ENCODE results near the gene MIER2. TPM values are rescaled to one million over a fixed set of nuclear protein-coding genes. Genes with fewer than 3 reads are reported as not detected.
"Not testable (repeated sequence)": the region's sequence is repeated elsewhere in the genome, so short reads cannot be mapped to it uniquely, and the experiment has no call there.

MIER2 gene
- total and polyA plus RNA-seq, 10 of the 15 experiments (the other 5 are each of a cell fraction or from before 2014, with no cell fraction given): 0.48 to 23.6 (median 12.1) TPM

DNA sequence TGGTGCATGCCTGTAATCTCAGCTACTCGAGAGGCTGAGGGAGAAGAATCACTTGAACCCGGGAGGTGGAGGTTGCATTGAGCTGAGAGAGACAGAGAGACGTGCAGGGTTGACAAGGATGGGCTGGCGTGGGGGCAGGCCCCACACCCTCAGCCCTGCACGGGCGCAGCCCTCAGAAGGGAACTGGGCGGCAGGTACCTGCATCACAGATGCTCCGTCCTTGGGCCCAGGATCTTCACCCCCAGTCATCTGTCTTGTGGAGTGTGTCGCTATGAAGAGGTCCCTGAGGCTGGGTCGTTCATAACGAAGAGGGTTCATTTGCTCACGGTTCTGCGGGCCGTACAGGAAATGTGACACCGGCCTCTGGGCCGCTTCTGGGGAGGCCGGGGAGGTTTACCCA lies 44.1 kb upstream of the MIER2 start (continued):
- TF ChIP-seq STAT1 (conservative IDR thresholded peaks at IDR 0.05): no peak

GRCh38 chr19:387777-388176 lies 43.2 kb upstream of the MIER2 start:
- Histone ChIP-seq H3K4me3 (no peak overlapping the region), H3K9me3 (replicated peaks; ENCODE audit: control insufficient read depth, insufficient read depth, low read length) (no peaks in the 10 kb centered on the region; the same call in 2 of the 3 replicates), H3K79me2 (ENCODE audit: control insufficient read depth, insufficient read depth, low read length) (no peaks in the 10 kb centered on the region), H3K27me3 (replicated peaks in 1 of 2; ENCODE audit: control insufficient read depth in 2 of 2, insufficient read depth in 2 of 2, low read length in 1 of 2) (no peaks in the 10 kb centered on the region), H4K20me1 (ENCODE audit: control insufficient read depth, insufficient read depth) (no peaks in the 10 kb centered on the region), H3K27ac (ENCODE audit: control insufficient read depth, insufficient read depth) (no peak overlapping the region), H3K9ac (ENCODE audit: control insufficient read depth, insufficient read depth, low read length) (no peak overlapping the region), H3K4me2 (ENCODE audit: control insufficient read depth, insufficient read depth) (no peak overlapping the region), H3K4me1 (ENCODE audit: control insufficient read depth, insufficient read depth, low read length) (peaks cover 19% of the 10 kb centered on the region), H2AFZ (ENCODE audit: control insufficient read depth, low read depth, low read length) (no peak overlapping the region), H3K36me3 (ENCODE audit: control insufficient read depth in 2 of 2, insufficient read depth in 2 of 2, low read length in 1 of 2) (no peaks in the 10 kb centered on the region)
- in situ Hi-C loops (cut with MboI): no loop called here
- BruUV-seq (replicated peaks): no TSS peak
- ChIA-PET SMC1A (ENCODE audit: uncharacterized antibody, unreplicated experiment) (no interaction called here), CTCF (no interaction called here), POLR2A (no interaction called here), RAD21 (ENCODE audit: unreplicated experiment) (no interaction called here)
- intact Hi-C loops (cut with micrococcal nuclease; ENCODE audit: unreplicated experiment): no loop called here
- no peak for DNase-seq (ENCODE audit: low read depth, low spot score)
- FAIRE-seq: no peak
- no peak for ATAC-seq
- TF ChIP-seq ZZZ3 (IDR thresholded peaks at IDR 0.05; ENCODE audit: control insufficient read depth, insufficient read length, low read depth) (no peak), KLF5 (IDR thresholded peaks at IDR 0.05; ENCODE audit: partially characterized antibody) (no peak), SPI1 (IDR thresholded peaks at IDR 0.05; ENCODE audit: borderline replicate concordance, insufficient read depth, low read depth, low read length) (no peak), EZH2 (IDR thresholded peaks at IDR 0.05; ENCODE audit: borderline replicate concordance, control insufficient read depth, low read depth, low read length) (no peak), NR2F1 (conservative IDR thresholded peaks at IDR 0.05) (no peak), NFIC (IDR thresholded peaks at IDR 0.05; ENCODE audit: low read depth, low read length) (no peak), E2F4 (IDR thresholded peaks at IDR 0.05; ENCODE audit: low read depth, low read length) (no peak), NR2C1 (IDR thresholded peaks at IDR 0.05) (no peak)
- 68% methylated on average over 21 of the region's 21 CpGs for WGBS (ENCODE audit: insufficient coverage, insufficient replicate concordance, low lambda C conversion rate, missing lambda C conversion rate)

DNA sequence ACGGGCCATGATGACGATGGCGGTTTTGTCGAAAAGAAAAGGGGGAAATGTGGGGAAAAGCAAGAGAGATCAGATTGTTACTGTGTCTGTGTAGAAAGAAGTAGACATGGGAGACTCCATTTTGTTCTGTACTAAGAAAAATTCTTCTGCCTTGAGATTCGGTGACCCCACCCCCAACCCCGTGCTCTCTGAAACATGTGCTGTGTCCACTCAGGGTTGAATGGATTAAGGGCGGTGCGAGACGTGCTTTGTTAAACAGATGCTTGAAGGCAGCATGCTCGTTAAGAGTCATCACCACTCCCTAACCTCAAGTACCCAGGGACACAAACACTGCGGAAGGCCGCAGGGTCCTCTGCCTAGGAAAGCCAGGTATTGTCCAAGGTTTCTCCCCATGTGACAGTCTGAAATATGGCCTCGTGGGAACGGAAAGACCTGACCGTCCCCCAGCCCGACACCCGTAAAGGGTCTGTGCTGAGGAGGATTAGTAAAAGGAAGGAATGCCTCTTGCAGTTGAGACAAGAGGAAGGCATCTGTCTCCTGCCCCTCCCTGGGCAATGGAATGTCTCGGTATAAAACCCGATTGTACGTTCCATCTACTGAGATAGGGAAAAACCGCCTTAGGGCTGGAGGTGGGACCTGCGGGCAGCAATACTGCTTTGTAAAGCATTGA lies 42.2 kb upstream of the MIER2 start:
- DNase-seq (ENCODE audit: low read depth, low spot score); intact Hi-C loops (cut with micrococcal nuclease; ENCODE audit: unreplicated experiment); H3K36me3 ChIP-seq (ENCODE audit: control insufficient read depth in 2 of 2, insufficient read depth in 2 of 2, low read length in 1 of 2); POLR2A ChIA-PET; H3K79me2 ChIP-seq (ENCODE audit: control insufficient read depth, insufficient read depth, low read length); H3K4me3 ChIP-seq; H2AFZ ChIP-seq (ENCODE audit: control insufficient read depth, low read depth, low read length); H3K9me3 ChIP-seq (replicated peaks; ENCODE audit: control insufficient read depth, insufficient read depth, low read length); SMC1A ChIA-PET (ENCODE audit: uncharacterized antibody, unreplicated experiment); H3K9ac ChIP-seq (ENCODE audit: control insufficient read depth, insufficient read depth, low read length); H3K27ac ChIP-seq (ENCODE audit: control insufficient read depth, insufficient read depth); H4K20me1 ChIP-seq (ENCODE audit: control insufficient read depth, insufficient read depth); RAD21 ChIA-PET (ENCODE audit: unreplicated experiment); CTCF ChIA-PET; ATAC-seq; H3K27me3 ChIP-seq (replicated peaks in 1 of 2; ENCODE audit: control insufficient read depth in 2 of 2, insufficient read depth in 2 of 2, low read length in 1 of 2); H3K4me2 ChIP-seq (ENCODE audit: control insufficient read depth, insufficient read depth); FAIRE-seq; in situ Hi-C loops (cut with MboI); BruUV-seq (replicated peaks): not testable (repeated sequence)
- peaks cover 20% of the 10 kb centered on the region for H3K4me1 ChIP-seq (ENCODE audit: control insufficient read depth, insufficient read depth, low read length)
- 60% methylated on average over 9 of the region's 22 CpGs for WGBS (ENCODE audit: insufficient coverage, insufficient replicate concordance, low lambda C conversion rate, missing lambda C conversion rate)

- H3K27ac ChIP-seq (ENCODE audit: control insufficient read depth, insufficient read depth); POLR2A ChIA-PET; H3K4me2 ChIP-seq (ENCODE audit: control insufficient read depth, insufficient read depth); H3K36me3 ChIP-seq (ENCODE audit: control insufficient read depth in 2 of 2, insufficient read depth in 2 of 2, low read length in 1 of 2); CTCF ChIA-PET; H3K27me3 ChIP-seq (replicated peaks in 1 of 2; ENCODE audit: control insufficient read depth in 2 of 2, insufficient read depth in 2 of 2, low read length in 1 of 2); H3K9me3 ChIP-seq (replicated peaks; ENCODE audit: control insufficient read depth, insufficient read depth, low read length); SMC1A ChIA-PET (ENCODE audit: uncharacterized antibody, unreplicated experiment); H3K79me2 ChIP-seq (ENCODE audit: control insufficient read depth, insufficient read depth, low read length); in situ Hi-C loops (cut with MboI); ATAC-seq; BruUV-seq (replicated peaks); FAIRE-seq; H3K9ac ChIP-seq (ENCODE audit: control insufficient read depth, insufficient read depth, low read length); intact Hi-C loops (cut with micrococcal nuclease; ENCODE audit: unreplicated experiment); DNase-seq (ENCODE audit: low read depth, low spot score); RAD21 ChIA-PET (ENCODE audit: unreplicated experiment); H2AFZ ChIP-seq (ENCODE audit: control insufficient read depth, low read depth, low read length); H3K4me3 ChIP-seq; H4K20me1 ChIP-seq (ENCODE audit: control insufficient read depth, insufficient read depth): not testable (repeated sequence)
- WGBS (ENCODE audit: insufficient coverage, insufficient replicate concordance, low lambda C conversion rate, missing lambda C conversion rate): 54% methylated on average over 8 of the region's 8 CpGs
- H3K4me1 ChIP-seq (ENCODE audit: control insufficient read depth, insufficient read depth, low read length): peaks cover 20% of the 10 kb centered on the region
Observed at GRCh38 chr19:386189-386588, 41.6 kb upstream of the MIER2 start.

All from GM12878 (cell line).